Measurements from ENCODE around the gene IGSF9B. TPM values are rescaled to one million over a fixed set of nuclear protein-coding genes. Genes with fewer than 3 reads are reported as not detected.

Gene IGSF9B
- total RNA-seq, 2 donors from 2014 or later: 5.0 to 6.0 TPM

- no peak for TF ChIP-seq CTCF (IDR thresholded peaks at IDR 0.05)
- no peak overlapping the region for H3K9ac ChIP-seq (ENCODE audit: low read depth in 2 of 2, low read length in 2 of 2)
These were observed 32.1 kb upstream of the IGSF9B start for GRCh38 chr11:133988686-133989410.

GRCh38 chr11:133987171-133987570 lies 30.4 kb upstream of the IGSF9B start:
- H3K4me1 ChIP-seq: no peaks in the 10 kb centered on the region
- intact Hi-C loops (cut with DNase I): no loop called here
- H3K9me3 ChIP-seq: no peaks in the 10 kb centered on the region
- H3K36me3 ChIP-seq: no peaks in the 10 kb centered on the region
- no peak overlapping the region for H3K4me3 ChIP-seq
- H3K9ac ChIP-seq (ENCODE audit: low read depth in 2 of 2, low read length in 2 of 2): no peak overlapping the region
- H3K27me3 ChIP-seq: no peaks in the 10 kb centered on the region
- no peak for TF ChIP-seq CTCF (IDR thresholded peaks at IDR 0.05)
- no peak for DNase-seq
- no peak overlapping the region for H3K27ac ChIP-seq

More at GRCh38 chr11:133988686-133989410, 32.1 kb upstream of the IGSF9B start:
- Histone ChIP-seq H3K27ac (no peak overlapping the region), H3K9me3 (no peaks in the 10 kb centered on the region), H3K4me1 (no peaks in the 10 kb centered on the region), H3K36me3 (no peaks in the 10 kb centered on the region), H3K27me3 (no peaks in the 10 kb centered on the region), H3K4me3 (no peak overlapping the region)
- intact Hi-C loops (cut with DNase I): no loop called here
- DNase-seq: no peak

- H3K4me3 ChIP-seq: no peak overlapping the region
- DNase-seq: no peak
- no peak for TF ChIP-seq CTCF (IDR thresholded peaks at IDR 0.05)
- H3K36me3 ChIP-seq: no peaks in the 10 kb centered on the region
- H3K9me3 ChIP-seq: no peaks in the 10 kb centered on the region
- H3K4me1 ChIP-seq: no peaks in the 10 kb centered on the region
- no peak overlapping the region for H3K9ac ChIP-seq (ENCODE audit: low read depth in 2 of 2, low read length in 2 of 2)
- H3K27ac ChIP-seq: no peak overlapping the region
- intact Hi-C loops (cut with DNase I): no loop called here
- H3K27me3 ChIP-seq: no peaks in the 10 kb centered on the region
These were observed 29.5 kb upstream of the IGSF9B start for GRCh38 chr11:133985981-133986944.

- intact Hi-C loops (cut with DNase I): no loop called here
- no peaks in the 10 kb centered on the region for H3K4me1 ChIP-seq
- H3K27me3 ChIP-seq: no peaks in the 10 kb centered on the region
- no peak overlapping the region for H3K27ac ChIP-seq
- no peak for DNase-seq
- TF ChIP-seq CTCF (IDR thresholded peaks at IDR 0.05): no peak
- H3K9me3 ChIP-seq: no peaks in the 10 kb centered on the region
- H3K4me3 ChIP-seq: no peak overlapping the region
- H3K36me3 ChIP-seq: no peaks in the 10 kb centered on the region
- H3K9ac ChIP-seq (ENCODE audit: low read depth in 2 of 2, low read length in 2 of 2): no peak overlapping the region
These were observed 28.1 kb upstream of the IGSF9B start for GRCh38 chr11:133984828-133985227.

- Histone ChIP-seq H3K4me3 (no peak overlapping the region), H3K27ac (no peak overlapping the region), H3K36me3 (no peaks in the 10 kb centered on the region), H3K4me1 (no peaks in the 10 kb centered on the region), H3K27me3 (no peaks in the 10 kb centered on the region), H3K9me3 (no peaks in the 10 kb centered on the region), H3K9ac (ENCODE audit: low read depth in 2 of 2, low read length in 2 of 2) (no peak overlapping the region)
- no peak for DNase-seq
- TF ChIP-seq CTCF (IDR thresholded peaks at IDR 0.05): no peak
- intact Hi-C loops (cut with DNase I): no loop called here
These were observed 27.0 kb upstream of the IGSF9B start for GRCh38 chr11:133983660-133984316.
